Activated T-helper 9 cell treated with anti-CD3 and anti-CD28 coated beads, Interleukin-2, amount 50 U/mL, for 16 hours (primary cell): ENCODE measurements around the gene TCN2.
"Not testable (repeated sequence)": the region's sequence is repeated elsewhere in the genome, so short reads cannot be mapped to it uniquely, and the experiment has no call there.

Source experiments
- DNase-seq: peaks from one replicate; pipeline ENCODE4 v3.0.0-alpha.2; 2020; ENCODE audit warnings: low read depth

Gene TCN2

DNA sequence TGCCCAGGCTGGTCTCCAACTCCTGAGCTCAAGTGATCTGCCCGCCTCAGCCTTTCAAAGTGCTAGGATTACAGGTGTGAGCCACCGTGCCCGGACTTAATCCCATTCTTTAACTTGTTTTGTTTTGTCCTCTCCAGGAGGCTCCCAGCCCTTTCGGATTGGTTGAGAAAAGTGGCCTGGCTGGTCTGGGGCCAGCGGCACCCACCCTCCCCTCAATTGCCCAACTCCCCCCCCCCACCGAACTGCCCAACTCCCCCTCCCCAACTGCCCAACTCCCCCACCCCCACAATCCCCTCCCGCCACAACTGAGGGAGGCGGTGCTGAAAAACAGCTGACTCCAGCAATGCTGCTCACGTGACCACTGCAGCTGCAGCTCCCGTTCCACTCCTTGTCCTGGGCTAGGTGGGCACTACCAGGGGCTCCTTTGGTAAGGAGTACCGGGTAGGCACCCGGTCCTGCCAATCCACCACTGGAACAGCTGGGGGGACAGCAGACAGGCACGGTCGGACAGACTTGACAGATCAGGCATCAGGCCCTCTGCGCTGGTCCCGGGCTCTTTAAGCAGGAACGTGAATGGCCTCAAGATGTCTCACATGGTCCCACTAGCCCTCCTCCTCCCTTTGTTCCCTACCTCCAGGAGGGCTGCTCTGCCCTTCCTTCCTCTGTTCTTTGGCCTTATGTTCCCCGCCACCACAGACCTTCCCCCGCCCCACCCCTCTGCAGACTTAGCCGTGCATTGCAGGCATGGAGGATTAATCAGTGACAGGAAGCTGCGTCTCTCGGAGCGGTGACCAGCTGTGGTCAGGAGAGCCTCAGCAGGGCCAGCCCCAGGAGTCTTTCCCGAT lies at the start of gene TCN2:
TSS of gene TCN2 (plus strand) at position 720 of the 845 bp plus-strand sequence. CDS start 158 bp downstream, outside the sequence.
- DNase-seq, result no peak

DNA sequence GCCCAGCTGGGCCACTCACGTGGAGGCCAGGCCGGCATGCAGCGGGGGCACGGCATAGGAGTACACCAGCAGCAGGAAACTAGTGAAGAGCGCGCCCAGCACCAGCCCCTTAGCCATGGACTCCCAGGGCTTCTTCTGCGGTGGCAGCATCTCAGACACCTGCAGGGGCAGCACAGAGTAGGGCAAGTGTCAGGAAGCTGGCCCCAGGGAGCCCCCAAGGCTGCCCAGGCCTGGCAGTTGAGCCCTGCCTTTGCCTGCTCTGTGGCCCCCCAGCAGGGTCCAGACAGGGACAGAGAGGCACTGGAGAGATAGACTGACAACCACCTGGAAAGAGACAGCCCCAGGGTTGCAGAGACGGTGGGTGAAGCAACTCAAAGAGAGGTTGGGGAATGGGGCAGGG lies 49.7 kb upstream of the TCN2 start:
- DNase-seq, result no peak

DNA sequence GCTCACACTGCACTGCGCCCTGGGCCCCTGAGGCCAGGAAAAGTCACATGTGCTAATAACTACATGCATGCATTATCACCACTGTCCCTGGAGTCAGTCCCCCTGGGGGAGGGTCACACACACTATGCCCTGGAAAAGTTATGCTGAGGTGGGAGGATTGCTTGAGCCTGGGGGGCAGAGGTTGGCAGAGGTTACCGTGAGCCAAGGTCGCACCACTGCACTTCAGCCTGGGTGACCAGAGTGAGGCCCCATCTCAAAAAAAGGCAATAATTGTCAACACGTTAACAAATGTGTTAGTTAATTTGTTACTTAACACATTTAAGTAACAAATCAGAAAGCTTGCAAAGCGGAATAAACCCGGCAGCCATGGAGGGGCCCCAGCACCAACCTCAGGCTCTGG lies 47.1 kb upstream of the TCN2 start:
- DNase-seq, result no peak

DNA sequence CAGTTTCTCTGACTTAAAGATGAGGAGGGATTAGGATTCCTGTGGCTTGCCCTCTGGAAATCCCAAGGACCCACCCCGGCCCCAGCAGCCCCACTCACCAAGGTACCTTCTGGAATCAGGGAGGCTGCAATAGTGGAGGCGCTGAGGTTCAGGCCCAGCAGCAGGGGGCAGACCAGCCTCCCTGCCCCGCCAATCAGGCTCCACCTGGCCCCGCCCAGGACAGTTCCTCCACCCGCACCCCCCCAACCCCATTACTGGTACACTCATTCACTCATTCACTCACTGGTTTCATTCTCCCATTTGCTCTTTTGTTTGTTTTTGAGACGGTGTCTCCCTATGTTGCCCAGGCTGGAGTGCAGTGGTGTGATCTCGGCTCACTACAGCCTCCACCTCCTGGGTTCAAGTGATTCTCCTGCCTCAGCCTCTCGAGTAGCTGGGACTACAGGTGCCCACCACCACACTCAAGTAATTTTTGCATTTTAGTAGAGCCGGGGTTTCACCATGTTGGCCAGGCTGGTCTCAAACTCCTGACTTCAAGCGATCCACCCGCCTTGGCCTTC lies 46.3 kb upstream of the TCN2 start:
- DNase-seq, result not testable (repeated sequence)

DNA sequence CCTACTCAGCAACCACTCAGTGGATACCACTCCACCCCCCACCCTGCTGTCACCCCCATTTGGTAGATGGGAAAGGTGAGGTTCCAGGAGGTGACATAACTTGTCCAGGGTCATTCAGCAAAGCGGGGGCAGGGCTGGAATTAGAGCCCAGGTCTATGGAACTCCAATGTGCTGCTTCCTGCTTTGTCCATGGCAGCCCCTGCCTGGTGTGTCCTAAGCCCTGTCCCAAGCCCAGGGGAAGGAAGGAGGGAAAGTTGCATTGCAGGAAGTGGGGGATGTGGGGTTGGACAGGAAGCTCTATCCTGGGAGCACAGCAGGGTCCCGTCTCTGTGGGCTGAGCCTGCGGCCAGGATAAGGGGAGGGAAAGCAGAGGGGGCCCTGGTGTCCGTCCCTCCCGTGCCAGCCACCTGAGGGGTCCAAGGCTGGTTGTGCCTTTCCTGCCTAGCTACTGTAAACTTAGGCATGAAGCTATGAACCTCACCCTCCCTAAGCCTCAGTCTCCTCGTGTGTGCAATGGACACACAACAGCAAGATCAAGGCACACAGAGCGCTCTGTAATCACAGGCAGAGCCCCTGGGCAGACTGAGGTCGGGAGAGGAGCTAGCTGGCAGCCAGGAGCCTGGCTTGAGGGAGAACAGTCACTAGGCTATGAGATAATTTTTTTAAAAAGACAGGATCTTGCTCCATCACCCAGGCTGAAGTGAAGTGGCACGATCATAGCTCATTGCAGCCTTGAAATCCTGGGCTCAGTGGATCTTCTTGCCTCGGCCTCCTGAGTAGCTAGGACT lies 45.4 kb upstream of the TCN2 start:
- no peak for DNase-seq

DNA sequence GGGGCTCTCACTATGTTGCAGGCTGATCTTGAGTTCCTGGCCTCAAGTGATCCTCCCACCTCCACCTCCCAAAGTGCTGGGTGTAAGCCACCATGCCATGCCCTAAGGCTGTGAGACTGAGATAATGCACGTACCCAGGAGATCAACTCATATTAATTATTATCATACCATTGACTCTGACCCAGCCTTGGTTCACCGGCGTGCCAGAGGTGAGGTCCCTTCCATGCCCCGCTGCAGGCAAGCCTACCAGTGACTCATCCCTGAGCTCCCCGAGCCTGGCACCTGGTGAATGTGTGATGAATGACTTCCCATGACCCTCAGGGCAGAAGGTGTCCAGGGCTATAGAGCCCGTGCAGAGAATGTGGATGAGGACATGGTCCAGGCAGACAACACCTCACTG lies 44.6 kb upstream of the TCN2 start:
- DNase-seq, result no peak

DNA sequence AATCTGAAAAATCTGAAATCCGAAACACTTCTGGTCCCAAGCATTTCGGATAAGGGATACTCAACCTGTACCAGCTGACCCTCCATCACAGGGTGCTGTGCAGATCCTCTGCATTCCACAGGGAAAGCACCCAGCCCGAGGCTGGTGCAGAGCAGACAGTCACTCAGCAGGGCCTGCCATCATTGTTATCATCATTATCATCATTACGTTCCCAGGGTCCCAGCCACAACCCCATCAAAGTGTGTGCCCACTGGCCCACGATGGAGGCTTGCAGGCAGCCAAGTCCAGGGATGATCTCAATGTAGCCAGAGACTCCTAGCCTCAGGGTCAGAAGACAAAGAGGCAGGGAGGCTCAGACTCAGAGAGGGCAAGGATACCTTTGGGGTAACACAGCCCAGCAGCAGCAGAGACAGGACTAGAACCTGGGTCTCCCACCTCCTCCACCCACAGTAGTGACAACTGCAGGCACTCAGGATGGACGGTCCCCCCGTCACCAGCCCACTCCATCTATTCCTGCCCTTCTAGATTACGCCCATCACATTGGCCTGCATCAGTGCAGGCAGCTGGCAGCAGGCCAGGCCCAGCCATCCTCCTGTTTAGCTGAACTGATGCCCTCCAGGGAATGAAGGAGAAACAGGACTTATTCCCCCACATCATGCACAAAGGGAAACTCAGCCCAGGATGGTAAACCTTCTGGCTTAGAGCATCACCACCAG lies 42.8 kb upstream of the TCN2 start:
- no peak for DNase-seq

DNA sequence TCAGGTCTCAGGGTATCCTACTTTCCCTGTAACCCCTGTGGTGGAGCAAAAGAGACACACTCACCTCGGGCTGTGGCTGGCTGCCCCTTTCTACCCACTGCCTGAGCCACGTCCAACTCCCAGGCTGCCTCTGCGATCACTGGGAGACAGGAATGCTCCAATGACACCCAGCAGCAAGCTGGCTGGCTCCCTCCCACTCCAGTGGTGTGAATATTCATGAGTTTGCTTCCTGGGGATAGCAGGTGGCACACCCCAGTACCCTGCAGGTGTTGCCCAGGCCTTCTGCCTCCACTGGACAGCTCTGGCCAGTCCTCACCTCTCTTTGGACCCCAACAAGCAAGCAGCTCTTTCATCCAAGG lies 42.2 kb upstream of the TCN2 start:
- DNase-seq, result no peak

DNA sequence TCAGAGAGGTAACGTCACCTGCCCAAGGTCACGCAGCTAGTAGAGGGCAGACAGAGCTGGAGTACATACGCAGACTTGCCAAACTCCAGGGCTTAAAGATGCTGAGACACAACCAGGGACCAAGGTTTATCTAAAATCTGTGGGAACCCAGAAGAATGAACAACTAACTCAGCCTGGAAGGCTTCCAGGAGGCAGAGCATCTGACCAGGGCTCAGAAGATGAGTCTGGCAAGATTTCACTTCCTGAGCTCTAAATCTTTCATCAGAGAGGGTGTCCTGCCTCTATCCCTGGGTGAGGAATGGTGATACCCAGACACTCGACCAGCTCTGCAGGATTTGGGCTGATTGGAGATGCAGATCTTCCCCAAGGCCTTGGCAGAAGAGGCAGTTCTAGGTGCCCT lies 41.6 kb upstream of the TCN2 start:
- no peak for DNase-seq

DNA sequence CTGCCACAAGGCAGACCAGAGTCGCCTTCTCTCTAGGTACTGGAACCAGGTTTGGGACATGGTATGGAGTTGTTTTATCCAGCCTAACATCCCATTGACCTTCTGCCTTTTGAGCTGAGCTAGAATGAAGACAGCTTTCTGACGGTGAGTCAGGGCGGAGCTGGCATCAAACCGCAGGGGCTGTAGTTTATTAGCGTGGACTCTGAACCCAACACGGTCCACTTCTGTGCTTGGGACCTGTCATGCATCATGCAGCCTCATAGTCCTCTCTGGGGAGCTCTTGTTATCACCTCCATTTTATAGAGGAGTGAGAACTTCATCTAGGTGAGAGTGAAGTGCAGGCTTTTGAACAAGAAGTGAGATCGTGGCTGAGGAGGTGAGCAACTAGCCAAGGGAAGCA lies 40.8 kb upstream of the TCN2 start:
- DNase-seq, result no peak

DNA sequence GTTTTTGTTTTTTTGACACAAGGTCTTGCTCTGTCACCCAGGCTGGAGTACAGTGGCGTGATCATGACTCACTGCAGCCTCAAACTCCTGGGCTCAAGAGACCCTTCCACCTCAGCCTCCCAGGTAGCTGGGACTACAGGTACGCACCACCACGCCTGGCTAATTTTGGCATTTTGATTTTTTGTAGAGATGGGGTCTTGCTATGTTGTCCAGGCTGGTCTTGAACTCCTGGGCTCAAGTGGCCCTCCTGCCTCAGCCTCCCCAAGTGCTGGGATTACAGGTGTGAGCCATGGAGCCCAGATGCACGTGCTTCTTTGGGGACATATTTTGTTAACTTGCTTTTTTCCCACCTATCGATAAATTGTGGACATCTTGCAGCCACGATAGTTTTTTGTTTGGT lies 39.7 kb upstream of the TCN2 start:
- not testable (repeated sequence) for DNase-seq

DNA sequence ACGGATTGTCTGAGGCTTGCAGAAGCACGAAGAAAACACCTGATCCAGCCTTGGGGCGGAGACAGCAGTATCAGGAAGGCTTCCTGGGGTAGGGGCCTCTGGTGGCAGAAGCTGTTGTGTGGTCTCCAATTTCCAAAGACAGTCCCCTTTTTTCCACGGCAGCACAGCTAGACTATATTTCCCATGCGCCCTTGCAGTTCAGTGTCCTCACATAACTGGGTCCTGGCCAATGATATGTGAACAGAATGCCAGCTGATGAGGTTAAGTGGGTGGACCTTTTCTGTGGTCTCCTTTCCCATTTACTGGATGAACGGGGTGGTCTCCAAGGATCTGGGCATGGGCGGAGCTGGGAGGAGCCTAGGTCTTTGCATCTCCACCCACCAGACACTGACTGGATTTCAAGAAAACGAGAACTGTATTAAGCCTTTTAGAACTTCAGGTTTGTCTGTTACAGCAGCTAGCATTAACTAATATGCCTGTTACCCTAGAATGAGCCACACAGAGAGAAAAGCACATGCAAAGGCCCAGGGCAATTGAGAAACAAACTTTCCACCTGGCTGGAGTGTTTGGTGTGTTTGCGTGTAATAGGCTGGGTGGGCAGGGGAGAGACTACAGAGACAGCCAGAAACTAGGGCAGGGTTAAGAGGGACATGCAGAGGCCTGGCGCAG lies 38.7 kb upstream of the TCN2 start:
- no peak for DNase-seq

DNA sequence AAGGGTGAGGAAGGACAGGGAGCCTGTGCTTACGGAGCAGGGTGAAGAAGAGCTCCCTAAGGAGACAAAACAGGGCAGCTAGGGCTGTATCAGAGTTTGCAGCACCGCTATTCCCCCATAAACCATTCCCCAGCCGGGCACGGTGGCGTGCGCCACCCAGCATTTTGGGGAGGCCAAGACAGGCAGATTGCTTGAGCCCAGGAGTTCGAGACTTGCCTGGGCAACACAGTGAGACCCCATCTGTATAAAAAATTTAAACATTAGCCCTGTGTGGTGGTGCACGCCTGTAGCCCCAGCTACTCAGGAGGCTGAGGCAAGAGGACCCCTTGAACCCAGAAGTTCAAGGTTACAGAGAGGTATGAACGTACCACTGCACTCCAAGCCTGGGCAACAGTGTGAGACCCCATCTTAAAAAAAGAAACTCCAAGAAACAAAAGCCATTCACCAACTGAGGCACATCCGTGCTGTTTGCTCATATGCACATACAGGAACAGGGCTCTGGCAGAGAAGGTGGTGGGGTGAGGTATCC lies 37.2 kb upstream of the TCN2 start:
- no peak for DNase-seq

DNA sequence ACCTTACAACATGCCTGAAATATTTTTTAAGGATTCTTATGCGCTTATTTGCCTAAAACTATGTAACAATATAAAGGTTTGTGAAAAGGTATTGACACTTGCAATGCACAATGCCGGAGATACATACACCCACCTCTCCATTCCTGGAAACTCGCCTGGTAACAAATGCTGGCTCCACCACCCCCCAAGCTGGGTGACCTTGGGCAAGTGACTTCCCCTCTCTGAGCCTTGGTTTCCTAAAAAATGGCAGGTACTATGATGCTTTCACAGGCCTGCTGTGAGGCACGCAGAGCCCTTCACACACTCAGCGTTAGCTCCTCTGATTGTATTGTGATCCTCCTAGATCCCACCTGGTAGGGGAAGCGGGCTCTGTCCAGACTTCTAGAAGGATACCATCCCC lies 34.8 kb upstream of the TCN2 start:
- no peak for DNase-seq

DNA sequence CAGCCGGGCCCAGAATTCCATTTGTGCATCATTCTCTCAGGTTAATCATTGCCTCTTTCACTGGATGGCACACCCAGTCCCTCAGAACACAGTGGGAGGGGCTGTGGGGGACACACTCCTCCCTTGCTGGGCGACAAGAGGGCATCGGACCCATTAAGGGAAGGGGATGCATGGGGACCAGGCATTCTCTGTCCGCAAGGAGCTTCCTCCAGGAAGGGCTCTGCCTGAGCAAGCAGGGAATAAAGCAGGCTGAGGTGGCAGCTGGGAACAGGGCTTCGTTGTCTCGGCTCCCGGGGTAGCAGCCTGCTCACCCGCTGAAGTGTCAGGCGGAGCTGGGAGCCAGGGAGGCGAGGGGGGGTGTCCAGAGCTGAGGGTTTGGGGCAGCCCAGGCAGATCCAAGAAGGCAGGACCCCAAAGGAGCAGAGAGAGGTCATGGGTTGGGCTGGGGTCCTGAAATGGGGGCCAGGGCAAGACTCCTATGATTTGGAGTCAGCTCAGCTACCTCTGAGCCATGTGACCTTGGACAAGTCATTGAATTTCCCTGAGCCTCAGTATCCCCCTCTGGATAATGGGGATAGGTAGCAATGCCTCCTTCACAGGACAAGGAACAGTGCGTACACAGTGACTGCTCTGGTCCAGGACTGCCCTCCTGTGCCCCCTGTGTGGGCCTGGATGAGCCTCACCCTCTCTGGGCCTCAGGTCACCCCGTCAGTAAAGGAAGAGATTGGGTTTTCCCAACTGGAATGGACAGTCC lies 34.0 kb upstream of the TCN2 start:
- no peak for DNase-seq

DNA sequence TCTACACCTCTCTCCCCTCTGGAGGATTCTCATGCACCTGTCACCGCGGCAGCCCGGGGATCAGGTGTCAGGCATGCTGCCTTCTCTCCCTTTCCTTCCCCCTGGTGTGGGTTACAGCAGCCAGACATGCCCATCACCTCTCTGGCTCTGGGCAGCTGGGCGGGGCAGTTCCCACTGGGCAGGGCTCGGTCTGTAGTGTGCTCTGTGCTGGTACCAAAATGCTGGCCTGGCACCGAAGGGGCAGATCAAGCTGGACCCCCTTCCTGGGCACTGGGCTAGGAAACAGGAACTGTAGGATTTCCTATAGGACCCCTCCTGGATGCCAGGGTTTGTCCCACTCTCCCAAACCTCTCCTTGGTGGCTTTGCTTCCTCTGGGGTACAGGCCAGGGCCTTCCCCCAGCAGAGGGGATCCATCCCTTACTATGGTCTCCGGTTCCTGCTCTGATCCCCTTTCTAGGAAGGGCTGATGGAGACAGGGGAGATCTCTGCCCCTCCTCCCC lies 33.3 kb upstream of the TCN2 start:
- DNase-seq, result no peak

DNA sequence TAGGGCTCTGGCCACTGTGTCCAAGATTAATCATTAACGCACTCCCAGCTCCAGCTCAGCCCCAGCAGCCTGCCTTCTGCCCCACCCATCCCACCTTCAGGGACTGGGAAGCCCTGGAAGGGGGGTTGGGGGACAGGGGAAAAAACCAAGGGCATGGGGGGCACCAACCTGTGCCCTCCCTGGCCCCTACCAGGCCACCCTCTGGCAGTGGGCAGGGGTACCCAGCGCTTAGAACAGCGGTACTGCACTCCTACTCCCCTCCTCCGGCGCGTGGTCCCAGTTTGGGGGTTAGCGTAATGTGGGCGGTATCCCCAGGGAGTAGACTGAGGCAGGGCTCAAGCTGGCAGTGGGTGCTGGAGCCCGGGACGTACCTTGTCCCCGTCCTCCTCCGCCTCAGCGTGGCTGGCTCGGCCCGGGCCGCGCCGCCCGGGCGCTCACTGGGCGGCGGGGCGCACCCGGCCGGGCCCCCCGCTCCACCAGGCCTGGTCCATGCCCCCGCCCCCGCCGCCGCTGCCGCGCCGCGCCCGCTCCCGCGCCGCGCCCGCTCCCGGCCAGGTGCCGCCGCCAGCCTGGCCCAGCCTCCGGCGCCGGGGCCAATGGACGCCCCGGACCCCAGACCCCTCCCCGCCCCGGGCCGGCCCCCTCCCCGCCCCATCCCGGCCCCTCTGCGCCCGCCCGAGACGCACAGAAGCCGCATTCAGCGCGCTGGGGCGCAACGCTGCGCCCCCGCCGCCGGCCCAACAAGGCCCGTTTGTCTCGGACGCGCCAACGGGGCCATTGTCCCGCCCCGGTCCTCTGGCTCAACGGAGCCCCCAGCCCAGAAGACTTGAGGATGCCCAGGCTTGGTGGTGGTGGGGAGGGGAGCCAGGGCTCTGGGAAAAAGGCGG lies 32.6 kb upstream of the TCN2 start, which contains the start of gene GAL3ST1:
TSS of gene GAL3ST1 (minus strand) at position 571 of the 887 bp plus-strand sequence. CDS start 17,273 bp downstream, outside the sequence.
- no peak for DNase-seq

DNA sequence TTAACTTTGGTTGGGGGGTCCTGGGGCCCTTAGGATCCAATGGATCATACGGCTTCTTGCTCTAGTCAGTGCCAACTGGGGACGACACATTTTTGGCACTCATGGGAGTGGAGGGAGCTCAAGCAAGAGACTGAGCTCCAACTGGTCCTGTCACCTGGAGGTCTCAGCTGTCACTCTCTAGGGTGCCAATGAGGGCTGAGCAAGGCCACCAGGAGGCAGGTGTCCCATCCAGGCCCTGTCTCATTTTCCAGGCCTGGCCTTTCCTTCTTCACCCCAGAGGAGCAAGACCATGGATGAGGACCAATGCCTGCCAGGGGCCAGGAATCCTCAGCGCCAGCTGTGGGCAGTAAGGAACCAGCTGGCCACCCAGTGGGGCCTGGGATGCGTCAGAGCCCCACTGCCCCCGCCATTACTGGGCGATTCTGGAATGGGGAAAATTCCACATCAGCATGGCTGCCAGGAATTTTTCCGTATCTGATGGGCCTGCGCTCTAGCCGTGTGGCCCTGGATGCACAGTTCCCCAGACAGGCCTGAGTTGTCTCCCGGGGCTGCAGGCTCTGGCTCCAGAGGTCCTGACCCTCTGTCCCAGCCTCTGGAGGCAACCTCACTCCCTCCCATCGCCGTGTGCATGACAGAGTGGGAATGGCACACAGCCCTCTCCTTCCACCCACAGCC lies 31.8 kb upstream of the TCN2 start:
- no peak for DNase-seq

DNA sequence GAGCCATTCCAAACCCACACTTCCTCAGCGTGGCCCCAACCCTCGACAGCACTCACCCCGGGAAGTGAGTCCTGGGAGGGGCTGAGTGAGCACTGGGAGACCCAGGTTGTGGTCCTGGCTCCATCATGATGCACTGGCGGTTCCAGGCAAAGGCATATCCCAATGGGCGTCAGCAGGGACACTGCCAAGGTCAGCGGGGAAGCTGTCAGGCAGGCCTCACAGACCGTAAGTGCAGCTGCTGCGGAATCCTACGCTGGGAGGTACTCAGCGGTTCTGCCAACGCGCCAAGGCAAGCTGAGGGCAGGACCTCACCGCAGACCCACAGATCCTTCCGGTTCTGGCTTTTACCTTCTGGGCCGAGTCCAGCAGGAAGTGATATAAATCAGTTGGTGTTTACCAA lies 31.1 kb upstream of the TCN2 start:
- no peak for DNase-seq
